Muscle layer of duodenum (tissue), 2 donors: ENCODE data around the gene HTR4.

Experiments used
- H3K27ac ChIP-seq: one replicate; pipeline ENCODE4 v1.7.0; 2013; ENCODE audit warnings: mild to moderate bottlenecking, low read length
- H3K27me3 ChIP-seq: one replicate; pipeline ENCODE4 v1.7.0; 2013; ENCODE audit warnings: low read depth, mild to moderate bottlenecking, control low read depth, low read length
- H3K36me3 ChIP-seq, 2 donors: one replicate each; pipeline ENCODE4 v1.7.0; 2013; ENCODE audit warnings: low read length in 2 of 2, control low read depth in 1 of 2, mild to moderate bottlenecking in 1 of 2; ENCODE audit not compliant: insufficient read depth in 2 of 2, control insufficient read depth in 1 of 2
- H3K4me1 ChIP-seq, 2 donors: one replicate each; pipeline ENCODE4 v1.7.0; 2013; ENCODE audit warnings: low read length in 2 of 2, mild to moderate bottlenecking in 2 of 2, control low read depth in 1 of 2, moderate library complexity in 1 of 2; ENCODE audit not compliant: insufficient read depth in 2 of 2, control insufficient read depth in 1 of 2
- H3K4me3 ChIP-seq, 2 donors: one replicate each; pipeline ENCODE4 v1.7.0; 2013; ENCODE audit warnings: low read length in 2 of 2, low read depth in 1 of 2, mild to moderate bottlenecking in 1 of 2
- H3K9me3 ChIP-seq, 2 donors: one replicate each; pipeline ENCODE4 v1.7.0; 2013; ENCODE audit warnings: low read length in 2 of 2, control low read depth in 1 of 2, mild to moderate bottlenecking in 1 of 2; ENCODE audit not compliant: control insufficient read depth in 1 of 2
- donor health status: healthy.

The HTR4 gene

GRCh38 chr5:148446611-148447010 lies 207.7 kb downstream of the HTR4 start:
- Histone ChIP-seq H3K36me3 (peaks cover 5% of the 10 kb centered on the region in 2 donors), H3K4me3 (no peak overlapping the region), H3K27me3 (no peaks in the 10 kb centered on the region), H3K27ac (no peak overlapping the region), H3K9me3 (no peaks in the 10 kb centered on the region), H3K4me1 (no peaks in the 10 kb centered on the region)

- H3K4me1 ChIP-seq: no peaks in the 10 kb centered on the region
- no peak overlapping the region for H3K4me3 ChIP-seq
- no peak overlapping the region for H3K27ac ChIP-seq
- no peaks in the 10 kb centered on the region for H3K9me3 ChIP-seq
- no peaks in the 10 kb centered on the region for H3K27me3 ChIP-seq
- H3K36me3 ChIP-seq: peaks cover 12 to 13% of the 10 kb centered on the region in 2 donors
Observed at GRCh38 chr5:148445578-148445977, 208.7 kb downstream of the HTR4 start.

GRCh38 chr5:148443998-148444397 lies 210.3 kb downstream of the HTR4 start:
- no peak overlapping the region for H3K27ac ChIP-seq
- peaks cover 20 to 23% of the 10 kb centered on the region in 2 donors for H3K36me3 ChIP-seq
- H3K27me3 ChIP-seq: no peaks in the 10 kb centered on the region
- no peaks in the 10 kb centered on the region for H3K4me1 ChIP-seq
- no peak overlapping the region for H3K4me3 ChIP-seq
- H3K9me3 ChIP-seq: no peaks in the 10 kb centered on the region

GRCh38 chr5:148443241-148443640 lies 211.1 kb downstream of the HTR4 start:
- Histone ChIP-seq H3K27me3 (no peaks in the 10 kb centered on the region), H3K4me3 (no peak overlapping the region), H3K27ac (no peak overlapping the region), H3K9me3 (no peaks in the 10 kb centered on the region), H3K36me3 (peaks cover 25 to 31% of the 10 kb centered on the region in 2 donors), H3K4me1 (no peaks in the 10 kb centered on the region)

GRCh38 chr5:148438933-148439332 lies 215.4 kb downstream of the HTR4 start:
- Histone ChIP-seq H3K4me3 (no peak overlapping the region), H3K27me3 (no peaks in the 10 kb centered on the region), H3K4me1 (no peaks in the 10 kb centered on the region), H3K27ac (no peak overlapping the region), H3K9me3 (no peaks in the 10 kb centered on the region), H3K36me3 (peaks cover 41 to 46% of the 10 kb centered on the region in 2 donors)

- H3K27me3 ChIP-seq: no peaks in the 10 kb centered on the region
- no peak overlapping the region for H3K4me3 ChIP-seq
- no peaks in the 10 kb centered on the region for H3K9me3 ChIP-seq
- H3K36me3 ChIP-seq: peaks cover 52 to 53% of the 10 kb centered on the region in 2 donors
- no peak overlapping the region for H3K27ac ChIP-seq
- no peaks in the 10 kb centered on the region for H3K4me1 ChIP-seq
Observed at GRCh38 chr5:148437249-148437648, 217.1 kb downstream of the HTR4 start.

- Histone ChIP-seq H3K4me3 (no peak overlapping the region), H3K36me3 (peaks cover 43 to 52% of the 10 kb centered on the region in 2 donors), H3K27ac (no peak overlapping the region), H3K4me1 (no peaks in the 10 kb centered on the region), H3K27me3 (no peaks in the 10 kb centered on the region), H3K9me3 (no peaks in the 10 kb centered on the region)
Observed at GRCh38 chr5:148436029-148436428, 218.3 kb downstream of the HTR4 start.

- no peaks in the 10 kb centered on the region for H3K9me3 ChIP-seq
- no peak overlapping the region for H3K27ac ChIP-seq
- H3K27me3 ChIP-seq: no peaks in the 10 kb centered on the region
- peaks cover 31 to 41% of the 10 kb centered on the region in 2 donors for H3K36me3 ChIP-seq
- no peaks in the 10 kb centered on the region for H3K4me1 ChIP-seq
- no peak overlapping the region for H3K4me3 ChIP-seq
Observed at GRCh38 chr5:148433826-148434225, 220.5 kb downstream of the HTR4 start.
